ENCODE measurements around the gene XYLT1.

The XYLT1 gene

DNA sequence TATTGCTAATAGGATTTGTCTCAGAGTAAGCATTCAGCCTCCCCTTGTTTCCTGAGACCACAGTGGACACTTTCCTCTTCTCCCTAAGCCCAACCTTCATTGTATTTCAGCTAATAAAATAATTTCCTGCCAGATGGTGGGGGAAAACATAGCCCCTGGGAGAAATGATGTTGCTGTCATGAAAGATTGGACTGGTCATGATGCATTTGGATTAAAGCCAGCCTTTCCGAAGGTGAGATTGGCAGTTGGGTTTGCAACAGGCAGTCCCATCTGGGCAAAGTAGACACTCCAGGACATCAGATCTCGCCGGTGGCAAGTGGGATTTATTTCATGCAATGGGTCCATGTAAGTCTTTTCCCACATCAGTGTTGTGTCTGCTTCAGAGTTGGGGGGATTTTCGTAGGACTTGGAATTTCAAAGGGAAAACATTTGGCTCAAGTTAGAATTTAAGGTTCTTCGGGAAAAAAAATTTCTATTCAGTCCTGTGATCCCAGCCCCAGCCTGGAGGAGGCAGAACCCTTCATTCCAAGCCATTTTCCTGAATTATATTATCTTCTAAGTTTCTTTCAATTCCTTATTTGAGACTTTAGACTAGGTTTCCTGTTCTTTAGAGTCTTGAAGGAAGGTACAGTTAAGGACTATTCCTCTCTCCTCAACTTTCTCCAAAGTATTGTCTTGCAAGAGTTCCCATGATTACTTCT is 391.7 kb downstream of the XYLT1 start:
- Histone ChIP-seq H3K36me3 (ENCODE audit: control insufficient read depth, insufficient read depth, low read length) (no peaks in the 10 kb centered on the region), H3K27me3 (ENCODE audit: control insufficient read depth, insufficient read depth, low read length) (no peaks in the 10 kb centered on the region), H3K9ac (ENCODE audit: low read depth, low read length) (no peak overlapping the region), H3K4me1 (ENCODE audit: control insufficient read depth, insufficient read depth, low read length) (peaks cover 34% of the 10 kb centered on the region), H3K4me3 (ENCODE audit: low read depth, low read length) (no peak overlapping the region), H3K9me3 (ENCODE audit: control insufficient read depth, insufficient read depth, low read length) (no peaks in the 10 kb centered on the region)

DNA sequence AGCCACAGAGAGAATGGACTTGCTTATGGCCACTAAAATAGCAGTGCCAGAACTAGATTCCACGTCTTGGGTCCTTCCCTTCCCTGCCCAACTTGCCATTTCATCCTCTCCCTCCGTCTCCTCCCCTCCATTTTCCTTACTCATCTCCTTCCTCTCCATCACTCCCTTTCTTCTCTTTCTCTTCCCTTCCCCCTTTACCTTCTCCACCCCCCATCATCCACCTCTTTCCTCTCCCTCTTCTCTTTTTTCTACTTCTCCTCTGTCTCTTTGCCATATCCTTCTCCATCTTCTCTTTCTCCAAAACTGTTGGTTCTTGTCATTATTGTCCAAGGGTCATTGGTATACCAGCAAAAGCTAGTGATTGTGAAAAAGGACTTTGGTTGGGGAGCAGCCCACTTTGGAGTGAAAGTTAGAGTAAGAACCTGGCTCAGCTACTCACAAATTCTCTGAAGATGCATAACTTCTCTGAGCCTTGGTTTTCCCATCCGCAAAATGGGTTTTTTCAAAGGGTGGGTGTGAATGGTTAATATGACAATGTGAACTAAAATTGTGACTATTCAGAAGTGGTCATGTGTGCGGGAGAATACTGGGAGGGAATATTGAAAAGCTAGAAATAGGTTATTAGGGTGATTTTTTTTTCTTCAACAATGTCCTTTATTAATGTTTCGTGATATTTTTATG is 393.8 kb downstream of the XYLT1 start:
- Histone ChIP-seq H3K27me3 (ENCODE audit: control insufficient read depth, insufficient read depth, low read length) (no peaks in the 10 kb centered on the region), H3K4me3 (ENCODE audit: low read depth, low read length) (no peak overlapping the region), H3K4me1 (ENCODE audit: control insufficient read depth, insufficient read depth, low read length) (peaks cover 18% of the 10 kb centered on the region), H3K9me3 (ENCODE audit: control insufficient read depth, insufficient read depth, low read length) (no peaks in the 10 kb centered on the region), H3K9ac (ENCODE audit: low read depth, low read length) (no peak overlapping the region), H3K36me3 (ENCODE audit: control insufficient read depth, insufficient read depth, low read length) (no peaks in the 10 kb centered on the region)

DNA sequence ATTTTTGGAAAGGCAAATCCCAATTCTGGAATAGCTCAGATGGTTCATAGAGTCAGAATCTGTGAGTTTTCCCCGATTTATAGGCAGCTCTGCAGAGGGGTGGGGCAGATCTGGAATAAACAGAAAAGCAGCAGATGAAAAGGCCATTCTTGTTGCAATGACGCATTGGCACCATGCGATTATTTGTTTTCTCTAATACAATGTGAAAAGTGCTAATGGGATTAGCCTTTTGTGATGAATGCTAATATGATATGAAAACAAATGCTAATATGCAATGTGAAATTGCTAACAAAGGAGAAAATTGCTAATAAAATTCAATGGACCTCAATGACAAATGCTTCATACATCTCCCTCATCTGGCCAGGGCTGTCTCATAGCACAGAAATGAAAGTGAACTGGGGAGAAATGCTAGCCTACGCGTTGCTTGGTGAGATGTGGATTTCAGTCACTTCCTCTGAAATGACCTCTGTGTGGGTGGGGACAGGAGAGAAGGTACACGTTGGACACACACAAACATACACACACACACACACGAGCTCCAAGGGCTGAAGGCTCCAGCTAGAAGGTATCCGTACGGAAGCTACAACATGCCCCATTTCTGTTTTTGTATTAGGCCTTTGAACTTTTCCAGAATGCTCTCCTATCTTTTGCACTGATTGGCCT is 394.5 kb downstream of the XYLT1 start:
- Histone ChIP-seq H3K36me3 (ENCODE audit: control insufficient read depth, insufficient read depth, low read length) (no peaks in the 10 kb centered on the region), H3K9ac (ENCODE audit: low read depth, low read length) (no peak overlapping the region), H3K9me3 (ENCODE audit: control insufficient read depth, insufficient read depth, low read length) (no peaks in the 10 kb centered on the region), H3K4me3 (ENCODE audit: low read depth, low read length) (no peak overlapping the region), H3K27me3 (ENCODE audit: control insufficient read depth, insufficient read depth, low read length) (no peaks in the 10 kb centered on the region), H3K4me1 (ENCODE audit: control insufficient read depth, insufficient read depth, low read length) (peaks cover 13% of the 10 kb centered on the region)

DNA sequence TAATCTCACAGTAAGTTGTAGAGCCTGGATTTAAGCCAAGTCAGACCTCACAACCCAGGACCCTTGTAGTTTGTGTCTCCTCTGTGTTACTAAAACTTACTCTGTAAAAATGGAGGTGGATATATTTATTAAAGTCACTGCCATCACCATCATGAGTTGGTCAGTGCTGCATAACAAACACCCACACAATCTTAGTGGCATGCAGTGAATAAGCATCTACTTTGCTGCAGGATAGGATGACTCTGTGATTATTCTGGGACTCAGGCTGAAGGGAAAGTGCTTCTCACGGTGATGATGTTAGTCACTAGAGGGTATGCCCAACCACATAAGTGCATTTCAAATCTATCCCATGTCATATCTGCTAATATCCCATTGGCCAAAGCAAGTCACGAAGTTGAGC is 398.7 kb downstream of the XYLT1 start:
- H3K4me1 ChIP-seq (ENCODE audit: control insufficient read depth, insufficient read depth, low read length), result peaks cover 3% of the 10 kb centered on the region
- H3K9ac ChIP-seq (ENCODE audit: low read depth, low read length), result no peak overlapping the region
- no peaks in the 10 kb centered on the region for H3K36me3 ChIP-seq (ENCODE audit: control insufficient read depth, insufficient read depth, low read length)
- no peaks in the 10 kb centered on the region for H3K9me3 ChIP-seq (ENCODE audit: control insufficient read depth, insufficient read depth, low read length)
- no peaks in the 10 kb centered on the region for H3K27me3 ChIP-seq (ENCODE audit: control insufficient read depth, insufficient read depth, low read length)
- no peak overlapping the region for H3K4me3 ChIP-seq (ENCODE audit: low read depth, low read length)

DNA sequence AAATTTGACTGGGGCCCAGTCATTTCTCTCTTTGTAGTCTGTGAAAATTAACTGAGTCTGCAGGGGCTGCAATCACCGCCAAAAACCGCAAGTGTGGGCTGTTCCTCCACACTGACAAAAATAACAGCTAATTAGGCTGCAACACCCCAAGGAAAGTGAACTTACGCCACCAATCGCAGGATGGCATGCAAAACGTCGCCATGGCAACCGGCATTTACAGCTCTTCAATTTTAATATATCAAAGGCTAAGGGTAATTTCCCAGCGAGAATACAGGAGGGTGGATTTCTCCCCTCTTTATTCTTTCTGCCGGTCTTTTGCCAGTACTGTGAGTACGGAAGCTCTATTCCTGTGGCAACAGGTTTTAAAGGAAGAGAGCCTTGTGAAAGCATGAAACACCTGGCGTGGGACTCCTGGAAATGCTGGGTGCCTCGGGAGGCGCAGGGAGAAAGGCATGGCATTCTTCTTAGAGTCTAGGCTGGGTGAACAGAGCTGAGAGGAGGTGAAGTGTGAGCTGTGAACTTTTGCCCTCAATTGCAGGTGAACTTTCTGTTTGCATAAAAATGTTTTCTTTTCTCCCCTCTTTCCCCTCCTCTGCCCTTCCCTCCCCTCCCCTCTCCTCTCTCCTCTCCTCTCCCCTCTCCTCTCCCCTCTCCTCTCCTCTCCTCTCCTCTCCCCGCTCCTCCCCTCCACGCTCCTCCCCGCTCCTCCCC is 399.7 kb downstream of the XYLT1 start:
- no peak overlapping the region for H3K9ac ChIP-seq (ENCODE audit: low read depth, low read length)
- no peak overlapping the region for H3K4me3 ChIP-seq (ENCODE audit: low read depth, low read length)
- H3K9me3 ChIP-seq (ENCODE audit: control insufficient read depth, insufficient read depth, low read length), result no peaks in the 10 kb centered on the region
- H3K27me3 ChIP-seq (ENCODE audit: control insufficient read depth, insufficient read depth, low read length), result no peaks in the 10 kb centered on the region
- H3K4me1 ChIP-seq (ENCODE audit: control insufficient read depth, insufficient read depth, low read length), result peaks cover 3% of the 10 kb centered on the region
- no peaks in the 10 kb centered on the region for H3K36me3 ChIP-seq (ENCODE audit: control insufficient read depth, insufficient read depth, low read length)

DNA sequence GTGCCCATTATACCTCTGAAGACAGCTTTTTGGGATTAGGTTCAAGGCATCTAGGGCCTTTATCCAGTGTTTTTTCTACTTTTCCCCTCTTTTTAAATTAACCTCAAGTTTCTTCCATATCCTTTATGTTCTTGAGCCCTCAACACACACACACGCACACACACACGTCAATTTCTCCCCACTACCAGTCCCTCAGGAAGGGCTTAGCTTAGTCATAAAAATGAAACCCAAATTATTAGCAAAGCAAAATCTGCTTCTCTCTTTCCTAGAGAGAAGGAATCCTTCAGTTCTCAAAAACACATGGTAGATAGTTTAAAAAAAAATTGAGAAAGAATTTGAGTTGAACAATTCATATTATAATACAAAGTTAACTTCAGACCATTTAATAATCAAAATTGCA is 401.1 kb downstream of the XYLT1 start:
- H3K9me3 ChIP-seq (ENCODE audit: control insufficient read depth, insufficient read depth, low read length), result no peaks in the 10 kb centered on the region
- H3K36me3 ChIP-seq (ENCODE audit: control insufficient read depth, insufficient read depth, low read length), result no peaks in the 10 kb centered on the region
- H3K4me1 ChIP-seq (ENCODE audit: control insufficient read depth, insufficient read depth, low read length), result peaks cover 3% of the 10 kb centered on the region
- no peak overlapping the region for H3K9ac ChIP-seq (ENCODE audit: low read depth, low read length)
- no peak overlapping the region for H3K4me3 ChIP-seq (ENCODE audit: low read depth, low read length)
- H3K27me3 ChIP-seq (ENCODE audit: control insufficient read depth, insufficient read depth, low read length), result no peaks in the 10 kb centered on the region

DNA sequence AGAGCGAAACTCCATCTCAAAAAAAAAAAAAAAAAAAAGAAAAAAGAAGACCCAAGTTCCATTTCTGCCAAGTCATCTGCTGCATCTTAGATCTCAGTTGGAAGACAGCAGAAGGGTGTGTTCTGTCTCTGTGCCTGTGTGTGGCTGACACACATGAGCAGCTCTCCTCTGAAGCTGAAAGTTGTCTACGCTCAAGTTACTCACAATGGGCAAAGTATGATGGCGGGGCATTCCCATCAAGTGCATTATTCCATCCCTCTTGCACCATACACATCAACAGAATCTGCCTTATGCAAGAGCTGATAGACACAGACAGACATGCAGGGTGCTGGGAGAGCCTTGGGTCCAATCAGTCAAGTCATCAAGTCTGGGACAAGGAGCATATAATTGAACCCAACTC is 402.2 kb downstream of the XYLT1 start:
- H3K9me3 ChIP-seq (ENCODE audit: control insufficient read depth, insufficient read depth, low read length), result no peaks in the 10 kb centered on the region
- no peaks in the 10 kb centered on the region for H3K27me3 ChIP-seq (ENCODE audit: control insufficient read depth, insufficient read depth, low read length)
- no peak overlapping the region for H3K9ac ChIP-seq (ENCODE audit: low read depth, low read length)
- no peaks in the 10 kb centered on the region for H3K36me3 ChIP-seq (ENCODE audit: control insufficient read depth, insufficient read depth, low read length)
- H3K4me3 ChIP-seq (ENCODE audit: low read depth, low read length), result no peak overlapping the region
- H3K4me1 ChIP-seq (ENCODE audit: control insufficient read depth, insufficient read depth, low read length), result peaks cover 3% of the 10 kb centered on the region

DNA sequence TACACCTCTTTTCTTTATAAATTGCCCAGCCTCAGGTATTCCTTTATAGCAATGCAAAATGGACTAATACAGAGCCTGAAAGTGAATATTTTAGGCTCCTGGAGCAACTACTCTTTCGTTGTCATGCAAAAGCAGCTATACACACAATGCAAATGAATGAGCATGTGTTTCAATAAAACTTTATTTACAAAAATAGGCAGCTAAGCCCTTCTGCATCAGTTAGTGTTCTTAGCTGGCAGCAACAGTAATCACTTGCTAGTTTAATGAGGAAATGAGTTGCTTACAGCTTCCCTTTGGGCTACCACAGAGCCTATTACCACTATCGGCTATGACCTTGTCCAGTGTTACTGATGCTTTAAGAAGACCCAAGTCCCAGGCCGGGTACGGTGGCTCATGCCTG is 402.9 kb downstream of the XYLT1 start:
- no peaks in the 10 kb centered on the region for H3K9me3 ChIP-seq (ENCODE audit: control insufficient read depth, insufficient read depth, low read length)
- H3K36me3 ChIP-seq (ENCODE audit: control insufficient read depth, insufficient read depth, low read length), result no peaks in the 10 kb centered on the region
- no peak overlapping the region for H3K4me3 ChIP-seq (ENCODE audit: low read depth, low read length)
- H3K4me1 ChIP-seq (ENCODE audit: control insufficient read depth, insufficient read depth, low read length), result peaks cover 3% of the 10 kb centered on the region
- no peak overlapping the region for H3K9ac ChIP-seq (ENCODE audit: low read depth, low read length)
- no peaks in the 10 kb centered on the region for H3K27me3 ChIP-seq (ENCODE audit: control insufficient read depth, insufficient read depth, low read length)

DNA sequence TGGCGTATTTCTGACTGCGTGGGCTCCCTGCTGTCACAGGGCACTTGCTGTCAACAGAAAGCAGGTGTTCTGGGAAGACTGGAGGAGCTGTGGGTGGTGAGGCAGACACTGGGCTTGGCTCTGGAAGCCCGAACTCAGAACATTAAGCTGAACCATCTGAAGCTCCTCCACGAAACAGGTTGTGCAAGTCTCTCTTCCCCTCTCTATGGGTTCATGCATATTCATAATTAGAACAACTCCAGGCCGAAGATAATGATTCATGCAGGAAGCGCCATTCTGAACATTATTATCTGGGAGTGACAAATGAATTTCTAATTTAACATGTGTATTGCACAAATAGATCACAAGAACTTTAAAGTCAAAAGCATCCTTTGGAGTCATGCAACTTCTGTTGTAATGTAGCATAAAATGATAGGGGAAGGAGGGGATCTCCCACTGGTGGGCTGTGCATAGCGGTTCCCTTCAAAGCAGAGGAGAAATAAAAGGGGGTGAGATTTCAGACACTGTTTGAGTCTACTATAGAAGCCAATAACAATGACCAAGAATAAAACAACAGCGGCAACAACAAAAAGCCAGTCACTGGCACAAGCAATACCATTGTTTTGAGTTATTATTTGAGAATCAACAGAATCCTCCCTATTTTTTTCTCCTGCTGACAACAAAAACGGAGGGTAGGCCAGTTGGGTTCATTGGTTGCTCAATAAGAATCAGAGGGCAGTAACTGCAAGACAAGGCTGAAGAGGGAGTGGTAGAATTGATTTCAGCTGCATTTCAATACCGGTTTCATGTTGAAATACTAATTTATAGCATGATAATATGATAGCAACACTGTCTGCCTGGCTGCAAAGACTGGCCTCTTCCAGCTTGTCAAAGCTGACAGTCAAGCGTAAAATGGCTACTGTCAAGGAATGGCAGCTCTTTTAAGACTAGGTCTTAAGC is 407.3 kb downstream of the XYLT1 start:
- H3K9ac ChIP-seq (ENCODE audit: low read depth, low read length), result no peak overlapping the region
- no peaks in the 10 kb centered on the region for H3K36me3 ChIP-seq (ENCODE audit: control insufficient read depth, insufficient read depth, low read length)
- H3K4me3 ChIP-seq (ENCODE audit: low read depth, low read length), result no peak overlapping the region
- H3K9me3 ChIP-seq (ENCODE audit: control insufficient read depth, insufficient read depth, low read length), result no peaks in the 10 kb centered on the region
- H3K27me3 ChIP-seq (ENCODE audit: control insufficient read depth, insufficient read depth, low read length), result no peaks in the 10 kb centered on the region
- H3K4me1 ChIP-seq (ENCODE audit: control insufficient read depth, insufficient read depth, low read length), result peaks cover 3% of the 10 kb centered on the region

DNA sequence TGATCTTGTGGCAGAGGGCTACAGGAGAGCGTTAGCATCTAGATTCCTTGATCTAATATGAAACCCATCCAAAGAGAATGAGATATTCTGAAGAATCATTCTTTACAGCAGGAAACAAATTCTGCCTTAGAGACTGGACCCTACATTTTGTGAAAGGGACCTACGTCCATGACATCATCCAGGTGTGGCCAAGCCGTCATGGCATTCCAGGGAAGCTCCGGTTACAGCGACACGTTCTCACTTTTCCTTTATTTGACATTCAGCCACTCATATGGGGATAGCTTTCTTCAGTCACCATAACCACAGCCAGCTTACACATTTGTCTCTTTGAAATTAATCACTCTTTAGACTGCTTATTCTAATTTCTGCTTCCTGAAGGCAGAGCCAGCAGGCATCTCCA is 408.1 kb downstream of the XYLT1 start:
- Histone ChIP-seq H3K9ac (ENCODE audit: low read depth, low read length) (no peak overlapping the region), H3K36me3 (ENCODE audit: control insufficient read depth, insufficient read depth, low read length) (no peaks in the 10 kb centered on the region), H3K4me1 (ENCODE audit: control insufficient read depth, insufficient read depth, low read length) (peaks cover 2% of the 10 kb centered on the region), H3K9me3 (ENCODE audit: control insufficient read depth, insufficient read depth, low read length) (no peaks in the 10 kb centered on the region), H3K27me3 (ENCODE audit: control insufficient read depth, insufficient read depth, low read length) (no peaks in the 10 kb centered on the region), H3K4me3 (ENCODE audit: low read depth, low read length) (no peak overlapping the region)

DNA sequence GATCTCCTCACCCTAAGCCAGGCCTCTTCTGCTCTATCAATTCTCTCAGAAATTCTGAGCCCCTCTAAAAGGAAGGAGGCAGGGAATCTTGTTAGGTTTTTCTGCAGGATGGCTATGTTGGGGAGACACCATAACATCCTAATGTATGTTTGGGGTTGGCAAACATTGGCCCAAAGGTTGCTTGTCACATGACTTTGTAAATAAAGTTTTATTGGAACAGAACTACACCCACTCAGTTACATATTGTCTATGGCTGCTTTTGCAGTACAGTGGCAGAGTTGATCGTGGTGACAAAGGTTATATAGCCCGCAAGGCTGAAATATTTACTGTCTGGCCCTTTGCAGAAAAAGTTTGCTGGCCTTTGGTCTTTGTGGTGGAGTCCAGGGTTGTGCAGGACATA is 409.4 kb downstream of the XYLT1 start:
- Histone ChIP-seq H3K4me1 (ENCODE audit: control insufficient read depth, insufficient read depth, low read length) (no peaks in the 10 kb centered on the region), H3K4me3 (ENCODE audit: low read depth, low read length) (no peak overlapping the region), H3K9me3 (ENCODE audit: control insufficient read depth, insufficient read depth, low read length) (no peaks in the 10 kb centered on the region), H3K9ac (ENCODE audit: low read depth, low read length) (no peak overlapping the region), H3K27me3 (ENCODE audit: control insufficient read depth, insufficient read depth, low read length) (no peaks in the 10 kb centered on the region), H3K36me3 (ENCODE audit: control insufficient read depth, insufficient read depth, low read length) (no peaks in the 10 kb centered on the region)

Measured in iPS-15b (cell line).